Neural progenitor cell (in vitro differentiated cells): Measurements from ENCODE around the gene OR2G6.
"Not testable (repeated sequence)": the region's sequence is repeated elsewhere in the genome, so short reads cannot be mapped to it uniquely, and the experiment has no call there.

Source experiments
- CTCF ChIP-seq: fragments of 200-600 bp; sonication (generic); IDR thresholded peaks from 2 replicates; pipeline ENCODE4 v1.5.1; 2017; ENCODE audit warnings: antibody characterized with exemption, mild to moderate bottlenecking
- EZH2 ChIP-seq: fragments of 200-600 bp; sonication (generic); IDR thresholded peaks from 2 replicates; pipeline ENCODE4 v1.6.1; 2017; ENCODE audit warnings: antibody characterized with exemption, mild to moderate bottlenecking, moderate library complexity

GRCh38 chr1:248565530-248566373 lies 57.9 kb downstream of the OR2G6 start:
- TF ChIP-seq CTCF, EZH2: not testable (repeated sequence)
